Fibroblast of the aortic adventitia (primary cell): ENCODE data around the gene BDKRB1. TPM values are rescaled to one million over a fixed set of nuclear protein-coding genes. Genes with fewer than 3 reads are reported as not detected.

Experiments used
- DNase-seq: peaks from one replicate; pipeline ENCODE4 v3.0.0-alpha.2; 2010; ENCODE audit warnings: low read depth
- H3K4me3 ChIP-seq: 2 replicates; pipeline ENCODE4 v1.5.1; 2011; ENCODE audit warnings: low read depth, mild to moderate bottlenecking, control low read depth, low read length, moderate library complexity
- total RNA-seq: library from RNA; depleted of rRNA; stranded (reverse); fragments of >200 nt; gene quantifications from 2 replicates; pipeline ENCODE4 v1.2.3, GENCODE V29; 2012; ENCODE audit warnings: low replicate concordance
- TF ChIP-seq, protein P1 (sequence below): IDR thresholded peaks from 2 replicates; pipeline ENCODE4 v1.5.1; 2011; ENCODE audit warnings: mild to moderate bottlenecking, low read length, control low read depth, inconsistent platforms; ENCODE audit not compliant: insufficient read depth

The BDKRB1 gene
- total RNA-seq, 1 donor, result 6.9 TPM

DNA sequence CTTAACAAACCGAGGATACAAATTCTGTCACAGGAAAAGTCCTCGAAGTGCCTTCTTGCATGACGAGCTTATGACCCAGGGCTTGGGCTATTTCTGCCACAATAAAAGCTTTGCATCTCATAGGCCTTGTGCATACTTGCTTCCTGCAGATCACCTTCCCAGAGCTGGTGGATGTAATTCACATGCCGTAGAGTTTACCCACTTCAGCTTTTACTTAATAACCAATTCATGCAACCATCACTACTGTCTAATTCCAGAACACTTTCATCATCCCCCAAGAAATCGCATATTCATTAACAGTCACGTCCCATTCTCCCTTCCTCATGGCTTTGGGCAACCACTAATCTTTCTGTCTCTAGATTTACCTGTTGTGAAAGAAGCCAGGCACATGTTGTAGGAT lies 9.0 kb upstream of the BDKRB1 start:
- no peak for DNase-seq
- no peak overlapping the region for H3K4me3 ChIP-seq
- TF ChIP-seq, protein P1, sequence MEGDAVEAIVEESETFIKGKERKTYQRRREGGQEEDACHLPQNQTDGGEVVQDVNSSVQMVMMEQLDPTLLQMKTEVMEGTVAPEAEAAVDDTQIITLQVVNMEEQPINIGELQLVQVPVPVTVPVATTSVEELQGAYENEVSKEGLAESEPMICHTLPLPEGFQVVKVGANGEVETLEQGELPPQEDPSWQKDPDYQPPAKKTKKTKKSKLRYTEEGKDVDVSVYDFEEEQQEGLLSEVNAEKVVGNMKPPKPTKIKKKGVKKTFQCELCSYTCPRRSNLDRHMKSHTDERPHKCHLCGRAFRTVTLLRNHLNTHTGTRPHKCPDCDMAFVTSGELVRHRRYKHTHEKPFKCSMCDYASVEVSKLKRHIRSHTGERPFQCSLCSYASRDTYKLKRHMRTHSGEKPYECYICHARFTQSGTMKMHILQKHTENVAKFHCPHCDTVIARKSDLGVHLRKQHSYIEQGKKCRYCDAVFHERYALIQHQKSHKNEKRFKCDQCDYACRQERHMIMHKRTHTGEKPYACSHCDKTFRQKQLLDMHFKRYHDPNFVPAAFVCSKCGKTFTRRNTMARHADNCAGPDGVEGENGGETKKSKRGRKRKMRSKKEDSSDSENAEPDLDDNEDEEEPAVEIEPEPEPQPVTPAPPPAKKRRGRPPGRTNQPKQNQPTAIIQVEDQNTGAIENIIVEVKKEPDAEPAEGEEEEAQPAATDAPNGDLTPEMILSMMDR, result no peak

DNA sequence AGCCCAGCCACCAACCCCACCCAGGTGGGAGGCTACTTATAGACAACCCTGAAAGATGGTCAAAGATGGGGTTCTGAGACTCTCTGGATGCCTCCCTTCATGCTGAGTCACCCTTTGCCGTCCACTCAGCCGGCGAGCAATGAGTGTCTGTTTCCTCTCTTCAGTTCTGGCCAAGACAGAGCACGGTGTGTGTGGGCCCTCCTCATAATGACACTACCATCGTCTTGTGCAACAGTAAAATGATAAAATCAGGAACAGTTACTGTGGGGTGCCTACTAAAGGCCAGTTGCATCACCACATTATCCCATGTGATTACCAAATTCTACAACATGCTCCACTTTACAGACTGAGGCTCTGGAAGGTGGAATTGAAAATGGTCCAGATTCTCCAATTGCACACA lies 7.0 kb upstream of the BDKRB1 start:
- H3K4me3 ChIP-seq, result no peak overlapping the region
- DNase-seq, result peak; percentile 95
- TF ChIP-seq, protein P1, result no peak

DNA sequence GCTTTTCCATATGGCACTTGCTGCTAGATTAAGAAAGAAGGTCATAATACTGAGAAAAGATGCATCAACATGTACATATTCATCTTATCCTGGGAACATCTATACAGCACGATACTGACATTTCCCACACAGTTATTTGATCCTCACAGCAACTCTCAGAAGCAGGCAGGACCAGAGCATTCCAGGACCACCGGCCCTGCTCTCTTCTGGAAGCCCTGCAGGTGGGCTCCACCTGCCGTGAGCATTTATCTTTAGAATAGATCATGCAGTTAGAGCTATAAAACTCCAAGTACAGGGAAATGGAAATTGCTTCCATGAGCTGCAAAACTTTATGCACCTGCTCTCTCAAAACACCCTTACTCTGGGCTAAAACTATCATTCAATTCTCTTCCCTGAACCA lies 5.5 kb upstream of the BDKRB1 start:
- DNase-seq, result no peak
- no peak overlapping the region for H3K4me3 ChIP-seq
- TF ChIP-seq, protein P1, result no peak

DNA sequence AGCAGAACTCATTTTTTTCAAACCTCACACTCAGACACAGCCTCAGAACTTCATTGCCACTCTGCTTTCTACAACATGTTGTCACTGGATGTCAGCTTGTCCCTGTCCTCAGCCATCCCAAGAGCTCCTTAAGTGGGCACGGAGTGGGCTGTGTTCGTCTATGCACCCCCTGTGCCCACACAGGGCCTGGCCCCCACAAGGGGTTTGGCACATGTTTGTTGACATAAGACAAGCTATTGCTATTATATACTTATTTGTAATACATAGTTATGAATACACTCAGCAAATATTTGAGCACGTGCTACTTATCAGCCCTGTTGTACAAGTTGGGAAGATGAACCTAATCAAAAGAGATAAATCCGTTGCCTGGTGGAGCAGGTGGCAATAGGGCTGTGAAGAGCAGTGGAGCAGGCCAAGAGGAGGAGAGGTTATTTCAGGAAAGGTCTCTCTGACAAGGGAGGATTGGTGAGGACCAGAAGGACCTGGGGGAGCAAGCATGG lies 4.3 kb upstream of the BDKRB1 start:
- DNase-seq, result no peak
- TF ChIP-seq, protein P1, result no peak
- no peak overlapping the region for H3K4me3 ChIP-seq

DNA sequence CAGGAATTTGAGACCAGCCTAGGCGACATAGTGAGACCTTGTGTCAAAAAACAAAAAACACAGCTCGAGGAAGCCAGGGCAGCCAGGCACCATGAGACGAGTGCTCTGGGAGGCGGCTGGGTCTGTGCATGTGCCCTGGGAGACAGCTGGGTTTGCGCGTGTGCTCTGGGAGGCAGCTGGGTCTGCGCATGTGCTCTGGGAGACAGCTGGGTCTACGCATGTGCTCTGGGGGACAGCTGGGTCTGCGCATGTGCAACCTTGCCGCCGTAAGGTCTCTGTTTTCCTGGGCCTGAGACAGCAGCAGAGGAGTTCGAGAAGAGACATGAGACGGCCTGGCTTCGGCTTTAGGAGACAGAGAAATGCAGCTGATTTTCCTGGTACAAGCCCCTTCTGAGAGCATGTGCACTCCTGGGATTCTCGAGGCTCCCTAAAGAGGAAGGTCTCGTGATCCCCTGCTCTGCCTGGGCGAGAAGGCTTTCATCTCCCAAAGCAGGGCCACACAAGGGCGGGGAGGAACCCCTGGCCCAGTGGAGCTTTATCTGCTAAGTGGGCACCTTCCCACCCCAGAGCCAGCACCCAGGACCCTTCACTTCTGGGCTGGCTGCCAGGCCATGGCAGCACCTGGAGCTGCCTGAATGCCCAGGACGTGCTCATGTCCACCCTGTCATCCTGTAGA lies 3.5 kb upstream of the BDKRB1 start:
- no peak overlapping the region for H3K4me3 ChIP-seq
- DNase-seq, result no peak
- TF ChIP-seq, protein P1, result no peak

DNA sequence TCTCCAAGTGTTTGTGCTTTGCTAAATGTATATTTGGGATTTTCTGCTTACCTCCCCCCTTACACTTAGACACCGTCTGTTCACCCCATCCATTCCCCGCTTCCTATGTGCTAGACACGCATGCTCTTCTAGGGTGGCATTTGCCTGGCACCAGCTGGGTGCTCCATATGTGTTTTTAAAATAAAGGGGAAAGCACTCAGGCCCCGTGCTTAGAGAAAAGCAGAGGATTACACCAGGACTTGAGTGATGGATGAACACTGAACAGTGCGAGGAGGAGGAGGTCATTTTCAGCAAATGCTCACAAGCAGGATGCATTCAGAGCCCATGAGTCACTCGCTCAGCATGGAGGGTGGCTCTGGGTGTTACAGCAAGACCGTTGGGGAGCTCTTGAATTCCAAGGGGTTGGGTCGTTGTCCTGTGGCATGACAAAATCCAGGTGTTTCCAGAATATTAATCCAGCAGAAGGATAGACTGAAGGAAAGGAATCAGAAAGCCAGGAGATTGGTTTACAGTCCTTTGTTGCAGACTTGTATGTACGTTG lies 2.9 kb upstream of the BDKRB1 start:
- no peak overlapping the region for H3K4me3 ChIP-seq
- TF ChIP-seq, protein P1, result no peak
- peak; percentile 94 for DNase-seq

DNA sequence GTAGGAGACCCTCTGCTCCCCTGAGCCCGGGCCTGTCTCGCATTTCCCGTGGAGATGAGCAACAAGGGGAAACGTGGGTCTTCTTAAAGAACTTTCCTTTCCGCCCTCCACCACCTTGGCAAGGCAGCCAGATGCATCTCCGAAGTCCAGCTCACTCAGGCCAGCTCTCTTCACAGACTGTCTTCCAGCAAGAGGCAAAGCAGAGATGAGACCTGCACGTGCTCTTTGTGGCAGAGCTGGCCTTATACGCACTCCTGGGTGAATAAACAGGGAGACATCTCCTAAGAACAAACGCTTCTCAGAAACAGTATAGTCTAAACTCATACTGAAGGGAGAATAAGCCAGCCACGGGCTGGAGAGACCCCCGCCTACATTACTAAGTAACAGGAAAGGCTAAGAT lies 1.3 kb upstream of the BDKRB1 start:
- no peak for DNase-seq
- H3K4me3 ChIP-seq, result no peak overlapping the region

More for the DNA sequence above, 1.3 kb upstream of the BDKRB1 start:
- TF ChIP-seq, protein P1, result no peak
